GM12865 (cell line): ENCODE results near the gene BCL7B.

ENCODE experiments used
- DNase-seq: peaks from one replicate; pipeline ENCODE4 v3.0.0; 2010; ENCODE audit warnings: low read depth
- H3K4me3 ChIP-seq: 2 replicates; pipeline ENCODE4 v1.5.1; 2011; ENCODE audit warnings: mild to moderate bottlenecking, low read depth, low read length, control low read depth
- TF ChIP-seq, protein P1 (sequence below): IDR thresholded peaks from 2 replicates; pipeline ENCODE4 v1.5.1; 2011; ENCODE audit warnings: low read length, control low read depth, low read depth, inconsistent platforms; ENCODE audit not compliant: insufficient read depth; ENCODE audit errors: missing control alignments

BCL7B gene

DNA sequence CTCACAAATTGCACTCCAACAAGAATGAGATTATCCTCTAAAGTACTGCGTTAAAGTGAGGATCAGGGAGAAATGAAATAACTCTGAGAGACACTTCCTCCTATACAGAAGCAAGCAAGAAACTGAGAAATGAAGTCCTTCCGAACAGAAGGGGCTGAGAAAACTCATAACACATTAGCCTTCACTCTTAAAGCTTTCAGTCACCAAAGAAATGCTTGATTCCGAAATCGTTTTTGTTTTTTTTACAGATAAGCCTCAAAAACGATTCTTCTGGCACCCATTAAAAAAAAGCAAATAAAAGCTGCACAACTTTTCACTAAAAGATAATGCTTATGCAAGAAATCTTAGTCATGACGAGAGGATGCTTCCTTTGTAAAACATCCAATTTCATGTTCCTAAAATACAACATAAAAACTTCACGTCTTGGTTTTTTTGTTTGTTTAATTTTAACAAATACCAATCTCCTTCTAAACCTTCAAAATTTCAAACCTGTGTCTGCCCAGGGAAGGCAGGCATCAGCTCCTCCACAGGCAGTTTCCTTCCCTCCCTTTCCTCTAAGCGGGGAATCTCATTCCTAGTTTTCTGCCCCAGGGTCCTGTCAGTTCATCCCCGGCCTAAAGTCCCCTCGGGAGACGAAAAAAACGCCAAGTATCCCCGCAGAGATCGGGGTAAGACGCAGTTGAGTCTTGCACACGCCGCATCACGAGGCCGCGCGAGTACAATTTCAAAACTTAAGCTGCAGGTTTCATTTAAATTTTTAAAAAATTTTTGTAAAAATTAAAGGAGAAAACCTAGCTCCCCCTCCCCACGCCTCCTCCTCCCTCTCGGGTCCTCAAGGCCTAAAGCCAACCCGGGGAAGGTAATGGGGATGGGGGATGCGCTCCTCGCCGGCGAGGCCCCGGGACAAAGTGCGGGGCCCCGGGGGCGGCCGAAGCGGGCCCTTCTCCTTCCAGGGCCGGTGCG, 36.5 kb downstream of the BCL7B start:
- TF ChIP-seq, protein P1, sequence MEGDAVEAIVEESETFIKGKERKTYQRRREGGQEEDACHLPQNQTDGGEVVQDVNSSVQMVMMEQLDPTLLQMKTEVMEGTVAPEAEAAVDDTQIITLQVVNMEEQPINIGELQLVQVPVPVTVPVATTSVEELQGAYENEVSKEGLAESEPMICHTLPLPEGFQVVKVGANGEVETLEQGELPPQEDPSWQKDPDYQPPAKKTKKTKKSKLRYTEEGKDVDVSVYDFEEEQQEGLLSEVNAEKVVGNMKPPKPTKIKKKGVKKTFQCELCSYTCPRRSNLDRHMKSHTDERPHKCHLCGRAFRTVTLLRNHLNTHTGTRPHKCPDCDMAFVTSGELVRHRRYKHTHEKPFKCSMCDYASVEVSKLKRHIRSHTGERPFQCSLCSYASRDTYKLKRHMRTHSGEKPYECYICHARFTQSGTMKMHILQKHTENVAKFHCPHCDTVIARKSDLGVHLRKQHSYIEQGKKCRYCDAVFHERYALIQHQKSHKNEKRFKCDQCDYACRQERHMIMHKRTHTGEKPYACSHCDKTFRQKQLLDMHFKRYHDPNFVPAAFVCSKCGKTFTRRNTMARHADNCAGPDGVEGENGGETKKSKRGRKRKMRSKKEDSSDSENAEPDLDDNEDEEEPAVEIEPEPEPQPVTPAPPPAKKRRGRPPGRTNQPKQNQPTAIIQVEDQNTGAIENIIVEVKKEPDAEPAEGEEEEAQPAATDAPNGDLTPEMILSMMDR: no peak
- DNase-seq: peak; percentile 31
- peak overlapping the region; percentile 95 for H3K4me3 ChIP-seq

DNA sequence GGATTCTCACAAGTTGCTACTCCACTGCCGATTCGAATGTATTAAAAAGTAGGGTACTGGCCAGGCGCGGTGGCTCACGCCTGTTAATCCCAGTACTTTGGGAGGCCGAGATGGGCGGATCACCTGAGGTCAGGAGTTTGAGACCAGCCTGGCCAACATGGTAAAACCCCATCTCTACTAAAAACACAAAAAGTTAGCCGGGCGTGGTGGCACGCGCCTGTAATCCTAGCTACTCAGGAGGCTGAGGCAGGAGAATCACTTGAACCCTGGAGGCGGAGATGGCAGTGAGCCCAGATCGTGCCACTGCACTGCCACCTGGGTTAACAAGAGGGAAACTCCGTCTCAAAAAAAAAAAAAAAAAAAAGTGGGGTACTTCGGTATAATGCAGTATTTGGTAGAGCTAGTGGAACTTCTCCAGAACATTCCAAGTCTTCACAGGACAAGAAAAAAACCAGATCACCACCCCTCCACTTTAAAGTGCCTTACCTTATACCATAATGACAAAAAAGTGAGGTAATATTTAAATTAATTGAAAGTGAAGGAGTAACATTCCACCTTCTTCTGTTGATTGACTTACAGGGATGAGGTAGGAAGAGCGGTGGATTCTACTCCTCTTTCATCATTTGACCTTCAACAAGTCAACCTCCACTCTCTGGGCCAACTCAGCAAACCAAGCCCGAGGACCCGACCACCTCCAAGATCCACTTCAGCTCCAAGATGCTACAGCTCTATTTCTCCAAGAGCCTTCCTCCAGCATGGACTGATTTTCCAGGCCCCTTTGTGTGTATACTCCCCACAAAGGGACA, 37.4 kb downstream of the BCL7B start:
- DNase-seq: peak; percentile 22
- TF ChIP-seq, protein P1: no peak
- H3K4me3 ChIP-seq: peak overlapping the region; percentile 95

DNA sequence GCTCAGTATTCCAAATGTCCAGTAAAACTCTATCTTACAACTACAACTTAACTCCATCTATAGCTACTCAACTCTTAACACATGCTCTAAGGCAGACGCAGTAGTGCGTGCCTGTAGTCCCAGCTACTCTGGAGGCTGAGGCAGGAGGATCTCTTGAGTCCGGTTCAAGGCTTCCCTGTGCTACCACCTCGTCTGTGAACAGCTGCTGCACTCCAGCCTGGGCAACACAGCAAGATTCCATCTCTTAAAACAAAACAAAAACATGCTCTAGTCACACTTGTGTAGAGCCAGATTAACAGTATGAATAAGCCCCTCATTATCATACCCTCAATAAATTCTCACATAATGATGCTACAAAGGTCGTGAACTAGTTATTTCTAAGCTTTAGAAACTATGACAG, 39.0 kb downstream of the BCL7B start:
- DNase-seq: no peak
- no peak overlapping the region for H3K4me3 ChIP-seq
- TF ChIP-seq, protein P1: no peak

DNA sequence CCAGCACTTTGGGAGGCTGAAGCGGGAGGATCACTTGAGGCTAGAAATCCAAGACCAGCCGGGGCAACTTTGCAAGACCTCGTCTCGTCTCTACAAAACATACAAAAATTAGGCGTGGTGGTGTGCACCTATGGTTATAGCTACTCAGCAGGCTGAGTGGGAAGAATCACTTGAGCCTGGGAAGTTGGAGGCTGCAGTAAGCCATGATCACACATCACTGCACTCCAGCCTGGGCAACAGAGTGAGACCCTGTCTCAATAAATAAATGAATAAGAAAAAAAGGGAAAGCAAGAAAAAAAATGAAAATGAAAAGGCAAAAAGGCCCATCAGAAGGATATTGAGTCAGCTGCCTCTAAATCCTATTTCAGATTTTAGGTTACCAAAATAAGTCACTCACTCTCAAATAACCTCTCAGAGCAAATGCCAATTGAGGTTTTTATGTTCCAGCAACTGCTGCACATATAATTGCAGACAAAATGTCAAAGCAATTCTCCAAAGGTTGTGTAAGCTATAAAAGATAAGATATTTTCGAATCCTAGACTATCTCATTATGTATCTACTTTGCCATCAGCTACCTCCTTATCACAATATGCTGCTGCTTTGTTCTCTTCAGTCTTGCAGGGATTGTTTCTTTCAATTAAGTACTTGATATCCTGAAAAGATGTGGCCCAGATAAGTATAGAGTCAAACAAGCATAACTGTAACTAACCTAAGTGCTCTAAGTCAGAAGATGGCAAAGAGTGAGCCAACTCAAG, 40.1 kb downstream of the BCL7B start:
- TF ChIP-seq, protein P1: no peak
- H3K4me3 ChIP-seq: no peak overlapping the region
- DNase-seq: no peak

DNA sequence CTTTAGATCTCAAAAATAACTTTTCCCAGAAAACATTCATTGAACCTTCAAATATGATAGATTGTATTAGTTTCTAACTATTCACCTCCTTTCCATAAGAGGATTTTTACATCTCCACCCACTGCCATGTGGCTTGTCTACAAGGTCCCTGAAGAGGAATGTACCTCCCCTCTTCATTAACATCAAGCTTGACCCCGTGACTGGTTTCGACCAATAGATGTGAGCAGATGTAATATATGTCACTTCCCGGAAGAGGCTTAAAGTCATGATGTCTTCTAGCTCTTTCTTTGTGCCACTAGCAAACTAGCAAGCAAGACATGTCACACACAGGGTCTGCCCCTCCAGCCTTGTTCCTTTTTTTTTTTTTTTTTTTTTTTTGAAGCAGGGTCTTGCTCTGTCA, 42.3 kb downstream of the BCL7B start:
- no peak for DNase-seq
- no peak overlapping the region for H3K4me3 ChIP-seq
- TF ChIP-seq, protein P1: no peak

DNA sequence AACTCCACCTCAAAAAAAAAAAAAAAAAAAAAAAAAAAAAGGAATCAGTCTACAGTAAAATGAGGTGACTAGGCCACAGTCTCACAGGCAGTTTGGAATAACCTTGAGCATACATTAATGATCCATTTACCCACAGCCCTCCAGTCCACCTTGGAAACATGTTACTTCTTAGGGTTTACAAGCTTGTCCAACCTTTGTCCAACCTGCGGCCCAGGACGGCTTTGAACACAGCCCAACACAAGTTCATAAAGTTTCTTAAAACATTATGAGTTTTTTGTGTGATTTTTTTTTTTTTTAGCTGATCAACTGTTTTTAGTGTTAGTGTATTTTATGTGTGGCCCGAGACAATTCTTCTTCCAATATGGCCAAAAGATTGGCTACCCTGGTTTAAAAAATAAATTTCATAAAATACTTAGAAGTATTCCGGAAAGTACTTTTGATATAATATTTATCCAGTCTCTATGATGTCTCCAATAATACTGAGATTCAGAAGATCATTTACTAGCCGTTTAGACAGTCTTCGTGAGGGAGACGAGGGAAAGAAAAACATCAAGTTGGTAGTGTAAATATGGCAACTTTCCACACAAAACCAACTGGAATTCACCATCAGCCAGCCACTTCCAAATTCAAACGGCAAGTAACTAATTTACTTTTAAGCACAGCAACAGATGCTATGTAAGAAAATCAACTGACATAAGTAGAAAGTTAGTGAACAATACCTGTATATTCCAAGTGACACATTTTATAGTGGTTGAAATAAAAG, 45.3 kb downstream of the BCL7B start:
- H3K4me3 ChIP-seq: no peak overlapping the region
- TF ChIP-seq, protein P1: no peak
- no peak for DNase-seq
